Left ventricle myocardium inferior (tissue), 1 donor: ENCODE results near the gene EGR2. TPM values are rescaled to one million over a fixed set of nuclear protein-coding genes. Genes with fewer than 3 reads are reported as not detected.

Experiments used
- DNase-seq: peaks from one replicate; pipeline ENCODE4 v3.0.0-alpha.2; 2020
- H3K27ac ChIP-seq: fragments of 200-600 bp; replicated peaks from 2 replicates; pipeline ENCODE4 v1.8.0; 2021
- H3K27me3 ChIP-seq: fragments of 200-600 bp; 2 replicates; pipeline ENCODE4 v1.8.0; 2021; ENCODE audit warnings: low read depth
- H3K36me3 ChIP-seq: fragments of 200-600 bp; 2 replicates; pipeline ENCODE4 v1.8.0; 2021
- H3K4me1 ChIP-seq: fragments of 200-600 bp; 2 replicates; pipeline ENCODE4 v1.8.0; 2021
- H3K4me3 ChIP-seq: fragments of 200-600 bp; 2 replicates; pipeline ENCODE4 v1.8.0; 2021; ENCODE audit warnings: mild to moderate bottlenecking, moderate library complexity
- H3K9me3 ChIP-seq: fragments of 200-600 bp; replicated peaks from 2 replicates; pipeline ENCODE4 v1.8.0; 2021
- CTCF ChIP-seq: fragments of 200-600 bp; IDR thresholded peaks from 2 replicates; pipeline ENCODE4 v1.8.0; 2021; ENCODE audit warnings: antibody characterized with exemption, mild to moderate bottlenecking, borderline replicate concordance
- intact Hi-C: fragments of 100-400 bp; cut with micrococcal nuclease; formaldehyde crosslinking; loops from one replicate; pipeline ENCODE4 v1.11.0; 2022
- total RNA-seq: library from RNA; stranded (reverse); fragmentation: NEBNext Ultra II Directional; extraction: Animal tissue kit (Norgen Biotek cat#: 25700); gene quantifications from one replicate; pipeline ENCODE4 v1.2.1, GENCODE V29; 2021
- donor health status: DM: no; HTN: yes; CAD: no; lungs with severe emphysema.

EGR2 gene
- total RNA-seq, 1 donor from 2014 or later, result 0.52 TPM

GRCh38 chr10:62772186-62772974, 43.8 kb downstream of the EGR2 start:
- no peak for DNase-seq
- no peaks in the 10 kb centered on the region for H3K36me3 ChIP-seq
- intact Hi-C loops, result no loop called here
- H3K4me3 ChIP-seq, result peak overlapping the region; percentile 2
- peaks cover 36% of the 10 kb centered on the region for H3K4me1 ChIP-seq
- peak overlapping the region; percentile 20 for H3K27ac ChIP-seq
- no peaks in the 10 kb centered on the region for H3K27me3 ChIP-seq
- no peak for TF ChIP-seq CTCF
- no peaks in the 10 kb centered on the region for H3K9me3 ChIP-seq

DNA sequence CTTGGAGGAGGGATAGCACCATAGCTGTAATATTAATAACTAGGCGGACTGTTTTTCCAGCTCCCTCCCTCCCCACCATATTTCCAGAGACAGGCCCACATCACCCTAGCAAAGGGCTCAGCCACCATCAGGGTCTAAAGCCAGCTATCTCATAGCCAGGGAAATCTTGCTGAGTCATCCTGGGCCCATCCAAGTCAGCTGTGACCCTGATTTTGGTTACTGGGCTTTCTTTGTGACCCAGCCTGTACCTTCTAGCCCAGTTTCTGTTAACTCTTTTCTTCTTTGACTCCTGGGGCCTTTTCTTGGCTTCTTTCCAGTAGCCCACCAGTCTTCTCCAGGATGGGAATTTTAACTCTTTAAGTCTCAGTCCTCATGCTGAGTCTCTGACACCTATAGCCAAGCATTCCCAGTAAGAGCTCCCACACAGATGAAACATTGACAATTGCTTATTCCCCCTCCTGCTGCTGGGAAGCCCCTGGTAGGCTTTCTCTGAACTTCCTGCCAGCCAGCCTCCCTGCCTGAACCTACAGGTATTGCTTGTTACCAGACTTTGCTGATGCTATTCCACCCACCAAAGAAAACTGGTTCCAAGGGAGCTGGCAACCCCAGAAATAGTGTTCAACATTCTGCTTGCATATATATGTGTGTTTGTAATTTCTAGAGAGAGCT, 46.5 kb downstream of the EGR2 start:
- Histone ChIP-seq H3K4me1 (peaks cover 36% of the 10 kb centered on the region), H3K9me3 (no peaks in the 10 kb centered on the region), H3K4me3 (no peak overlapping the region), H3K27ac (no peak overlapping the region), H3K36me3 (no peaks in the 10 kb centered on the region), H3K27me3 (no peaks in the 10 kb centered on the region)
- intact Hi-C loops, result no loop called here
- no peak for TF ChIP-seq CTCF
- DNase-seq, result no peak

DNA sequence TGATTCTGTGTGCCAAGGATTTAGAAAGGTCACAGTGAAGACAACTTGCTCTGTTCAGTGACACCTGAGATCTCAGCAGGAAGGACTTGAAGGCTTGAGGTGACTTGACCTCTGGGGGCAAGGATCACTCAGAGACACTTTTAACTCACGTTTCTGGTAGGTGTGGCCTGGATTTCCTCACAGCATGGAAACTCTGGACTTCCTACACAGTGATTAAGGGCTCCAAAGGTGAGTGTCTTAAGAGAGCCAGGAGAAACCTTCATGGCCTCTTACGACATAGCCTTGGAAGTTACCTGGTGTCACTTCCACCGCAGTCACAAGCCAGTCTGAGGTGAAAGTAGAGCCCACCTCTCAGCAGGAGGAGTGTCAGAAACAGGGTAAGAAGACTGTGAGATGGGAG, 49.8 kb downstream of the EGR2 start:
- peaks cover 43% of the 10 kb centered on the region for H3K4me1 ChIP-seq
- TF ChIP-seq CTCF, result no peak
- no peak overlapping the region for H3K4me3 ChIP-seq
- no peak for DNase-seq
- H3K9me3 ChIP-seq, result no peaks in the 10 kb centered on the region
- intact Hi-C loops, result no loop called here
- no peak overlapping the region for H3K27ac ChIP-seq
- H3K27me3 ChIP-seq, result no peaks in the 10 kb centered on the region
- no peaks in the 10 kb centered on the region for H3K36me3 ChIP-seq

DNA sequence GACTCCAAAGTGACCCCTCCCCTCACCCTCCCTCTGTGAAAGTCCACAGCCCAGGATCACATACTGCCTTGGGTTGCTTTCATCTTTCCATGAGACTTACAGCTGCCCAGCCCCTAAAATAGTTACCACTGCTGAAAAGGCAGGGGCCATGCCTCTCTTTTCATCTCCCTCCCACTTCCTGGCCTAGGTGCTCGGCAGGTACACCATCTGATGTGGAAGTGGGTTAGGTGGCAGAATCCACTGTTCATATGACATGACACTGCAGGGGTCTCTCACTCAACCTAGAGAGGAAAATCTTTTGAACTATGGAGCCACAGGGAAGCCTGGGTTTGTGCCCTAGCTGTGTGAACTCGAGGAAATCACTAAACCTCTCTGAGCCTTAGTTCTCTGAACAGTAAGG, 50.4 kb downstream of the EGR2 start:
- intact Hi-C loops, result no loop called here
- no peak for DNase-seq
- no peaks in the 10 kb centered on the region for H3K9me3 ChIP-seq
- H3K27me3 ChIP-seq, result no peaks in the 10 kb centered on the region
- H3K36me3 ChIP-seq, result no peaks in the 10 kb centered on the region
- TF ChIP-seq CTCF, result no peak
- no peak overlapping the region for H3K27ac ChIP-seq
- H3K4me3 ChIP-seq, result no peak overlapping the region
- peaks cover 43% of the 10 kb centered on the region for H3K4me1 ChIP-seq

- no peak overlapping the region for H3K4me3 ChIP-seq
- TF ChIP-seq CTCF, result no peak
- peaks cover 41% of the 10 kb centered on the region for H3K4me1 ChIP-seq
- intact Hi-C loops, result no loop called here
- no peaks in the 10 kb centered on the region for H3K27me3 ChIP-seq
- DNase-seq, result no peak
- peak overlapping the region; percentile 85 for H3K27ac ChIP-seq
- no peaks in the 10 kb centered on the region for H3K9me3 ChIP-seq
- no peaks in the 10 kb centered on the region for H3K36me3 ChIP-seq
Measured at GRCh38 chr10:62764011-62764410, 52.2 kb downstream of the EGR2 start.
